T47D (cell line): ENCODE results near the gene EPOP.
"Not testable (repeated sequence)": the region's sequence is repeated elsewhere in the genome, so short reads cannot be mapped to it uniquely, and the experiment has no call there.

Experiments
- DNase-seq, 2 experiments: peaks; one replicate each; pipeline versions ENCODE4 v3.0.0 to v3.0.0-alpha.2; 2011 to 2012; ENCODE audit warnings: low read depth in 1 of 2, low spot score in 1 of 2
- JUND ChIP-seq: IDR thresholded peaks from 2 replicates; pipeline ENCODE4 v1.6.1; 2012; ENCODE audit warnings: low read depth
- in situ Hi-C: cut with HindIII; loops from 2 replicates; pipeline ENCODE4 v1.10.0; 2016; ENCODE audit warnings: low sequenced_read_pairs, low pct_unique_long_range_greater_than_20kb

Gene EPOP

GRCh38 chr17:38663125-38663751, 11.5 kb downstream of the EPOP start:
- peak; percentile 88 to 93 for DNase-seq
- TF ChIP-seq JUND, result no peak
- in situ Hi-C loops, result no loop called here

- in situ Hi-C loops, result no loop called here
These were observed 14.4 kb downstream of the EPOP start for GRCh38 chr17:38660097-38661025.

GRCh38 chr17:38659415-38659814, 15.3 kb downstream of the EPOP start:
- in situ Hi-C loops, result no loop called here
- no peak for DNase-seq
- TF ChIP-seq JUND, result no peak

More at GRCh38 chr17:38660097-38661025, 14.4 kb downstream of the EPOP start:
- no peak for TF ChIP-seq JUND
- peak in 1 of 2 experiments; percentile 43 for DNase-seq

- in situ Hi-C loops, result no loop called here
- DNase-seq, result no peak
- no peak for TF ChIP-seq JUND
These were observed 15.9 kb downstream of the EPOP start for GRCh38 chr17:38658741-38659345.

GRCh38 chr17:38657824-38658740, 16.7 kb downstream of the EPOP start:
- in situ Hi-C loops, result no loop called here
- TF ChIP-seq JUND, result no peak
- no peak for DNase-seq

- in situ Hi-C loops, result no loop called here
These were observed 17.6 kb downstream of the EPOP start for GRCh38 chr17:38656959-38657823.

GRCh38 chr17:38654411-38655398, 20.1 kb downstream of the EPOP start:
- in situ Hi-C loops, result no loop called here
- no peak for TF ChIP-seq JUND
- no peak for DNase-seq

More at GRCh38 chr17:38656959-38657823, 17.6 kb downstream of the EPOP start:
- DNase-seq, result no peak
- TF ChIP-seq JUND, result no peak

- in situ Hi-C loops, result no loop called here
- DNase-seq, result no peak
These were observed 21.1 kb downstream of the EPOP start for GRCh38 chr17:38653679-38654078.

GRCh38 chr17:38653230-38653629, 21.5 kb downstream of the EPOP start:
- TF ChIP-seq JUND, result no peak
- no peak for DNase-seq
- in situ Hi-C loops, result no loop called here

More at GRCh38 chr17:38653679-38654078, 21.1 kb downstream of the EPOP start:
- TF ChIP-seq JUND, result no peak

- in situ Hi-C loops, DNase-seq: not testable (repeated sequence)
These were observed 24.0 kb downstream of the EPOP start for GRCh38 chr17:38650653-38651173.
